HG03469 (cell line): Measurements from ENCODE around the gene VIM.
"Not testable (repeated sequence)": the region's sequence is repeated elsewhere in the genome, so short reads cannot be mapped to it uniquely, and the experiment has no call there.

ENCODE experiments used
- ATAC-seq: cut with Tn5 transposase; IDR thresholded peaks from one replicate; pipeline ENCODE4 v1.9.1; 2021; ENCODE audit warnings: mild to moderate bottlenecking, moderate library complexity, moderate number of reproducible peaks; ENCODE audit not compliant: unreplicated experiment

VIM gene

GRCh38 chr10:17231788-17232187, 3.7 kb downstream of the VIM start:
- ATAC-seq, result no peak

DNA sequence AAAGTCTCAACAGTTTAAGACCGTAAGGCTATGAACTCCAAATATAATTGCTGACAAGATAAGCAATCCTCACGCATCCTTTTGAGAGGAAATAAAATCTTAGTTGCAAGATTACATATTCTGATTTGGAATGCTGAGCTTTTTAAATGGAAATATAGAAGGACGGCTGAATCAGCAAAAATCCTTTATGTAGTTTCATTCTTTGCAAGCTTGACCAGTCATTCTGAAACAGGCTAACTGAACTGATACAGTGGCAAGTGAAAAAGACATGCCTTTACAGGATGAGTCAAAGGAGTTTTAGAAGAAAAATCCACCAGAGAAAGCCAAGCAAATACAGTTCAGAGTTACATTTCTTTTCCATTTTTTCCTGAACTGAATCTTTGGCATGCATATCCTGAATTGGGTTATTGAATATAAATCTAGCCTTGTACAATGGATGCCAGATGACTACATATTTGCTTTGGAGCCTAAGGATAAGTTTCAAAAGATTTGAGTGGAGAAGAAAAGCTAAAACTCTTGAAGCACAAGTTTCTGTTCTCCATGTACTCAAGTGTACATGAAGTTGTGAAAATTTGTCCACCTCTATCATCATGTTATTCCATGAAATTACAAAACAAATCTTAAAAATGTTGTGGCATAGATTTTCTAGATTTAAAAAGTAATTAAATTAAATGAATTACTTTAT, 4.4 kb downstream of the VIM start:
- peak; percentile 20 for ATAC-seq

DNA sequence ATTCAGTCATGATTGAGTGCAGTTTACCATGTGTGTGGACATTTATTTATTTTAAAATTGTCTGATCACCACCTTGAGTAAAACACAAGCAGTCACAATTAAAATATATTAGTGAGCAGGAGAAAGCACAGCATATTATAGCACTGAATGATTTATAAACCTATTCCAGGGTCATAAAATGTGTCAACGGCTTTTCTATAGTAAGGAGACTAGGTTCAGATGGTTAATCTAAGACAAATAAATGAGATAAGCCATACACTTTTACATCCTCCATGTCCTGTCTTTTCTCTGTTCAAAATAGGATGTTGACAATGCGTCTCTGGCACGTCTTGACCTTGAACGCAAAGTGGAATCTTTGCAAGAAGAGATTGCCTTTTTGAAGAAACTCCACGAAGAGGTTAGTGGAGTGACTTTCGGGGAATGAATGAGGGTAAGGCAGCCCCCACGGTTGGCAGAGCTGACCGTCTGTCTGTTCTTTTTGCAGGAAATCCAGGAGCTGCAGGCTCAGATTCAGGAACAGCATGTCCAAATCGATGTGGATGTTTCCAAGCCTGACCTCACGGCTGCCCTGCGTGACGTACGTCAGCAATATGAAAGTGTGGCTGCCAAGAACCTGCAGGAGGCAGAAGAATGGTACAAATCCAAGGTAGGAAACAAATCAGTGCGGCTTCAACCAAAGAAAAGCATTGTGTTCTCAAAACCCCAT, 5.4 kb downstream of the VIM start:
- no peak for ATAC-seq

GRCh38 chr10:17234431-17234945, 6.4 kb downstream of the VIM start:
- ATAC-seq, result no peak

- ATAC-seq, result no peak
Observed at GRCh38 chr10:17235136-17235535, 7.1 kb downstream of the VIM start.

DNA sequence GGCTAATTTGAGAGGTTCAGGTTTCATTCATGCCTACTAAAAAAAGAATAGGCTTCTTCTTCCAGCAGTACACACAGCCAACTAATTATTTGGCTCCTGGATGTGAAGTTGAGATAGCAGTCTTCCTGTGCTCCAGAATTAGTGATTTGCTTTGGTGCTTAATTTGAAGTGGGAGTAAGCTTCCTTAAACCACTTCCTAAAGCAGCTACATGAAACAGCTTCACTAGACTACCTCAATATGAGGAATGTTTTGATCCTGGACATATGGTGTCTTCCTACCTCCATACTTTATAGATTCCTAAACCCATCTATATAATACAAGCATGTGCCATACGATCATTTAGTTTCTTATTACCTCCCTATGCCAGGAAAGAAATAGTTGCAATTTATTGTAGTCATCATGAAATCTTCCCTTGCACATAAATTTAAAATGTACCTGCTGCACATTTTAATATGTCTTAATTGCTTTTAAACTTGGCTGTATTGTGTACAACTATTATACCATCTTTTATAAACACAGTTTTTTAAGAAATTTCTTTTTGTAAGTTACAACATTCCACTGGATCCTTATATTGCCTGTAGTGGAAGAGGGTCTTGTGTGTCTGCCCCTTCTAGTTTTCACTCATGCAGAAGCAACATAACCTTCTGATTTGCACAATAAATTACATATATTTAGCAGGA, 8.6 kb downstream of the VIM start:
- no peak for ATAC-seq

DNA sequence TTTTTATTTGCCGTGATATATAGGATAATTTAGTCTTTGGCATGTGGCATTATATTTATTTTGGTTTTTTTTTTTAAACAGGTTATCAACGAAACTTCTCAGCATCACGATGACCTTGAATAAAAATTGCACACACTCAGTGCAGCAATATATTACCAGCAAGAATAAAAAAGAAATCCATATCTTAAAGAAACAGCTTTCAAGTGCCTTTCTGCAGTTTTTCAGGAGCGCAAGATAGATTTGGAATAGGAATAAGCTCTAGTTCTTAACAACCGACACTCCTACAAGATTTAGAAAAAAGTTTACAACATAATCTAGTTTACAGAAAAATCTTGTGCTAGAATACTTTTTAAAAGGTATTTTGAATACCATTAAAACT, 9.1 kb downstream of the VIM start:
- no peak for ATAC-seq

- no peak for ATAC-seq
Observed at GRCh38 chr10:17237915-17238444, 9.9 kb downstream of the VIM start.

- ATAC-seq, result no peak
Observed at GRCh38 chr10:17238445-17239291, 10.6 kb downstream of the VIM start.

GRCh38 chr10:17239345-17240085, 11.5 kb downstream of the VIM start:
- no peak for ATAC-seq

DNA sequence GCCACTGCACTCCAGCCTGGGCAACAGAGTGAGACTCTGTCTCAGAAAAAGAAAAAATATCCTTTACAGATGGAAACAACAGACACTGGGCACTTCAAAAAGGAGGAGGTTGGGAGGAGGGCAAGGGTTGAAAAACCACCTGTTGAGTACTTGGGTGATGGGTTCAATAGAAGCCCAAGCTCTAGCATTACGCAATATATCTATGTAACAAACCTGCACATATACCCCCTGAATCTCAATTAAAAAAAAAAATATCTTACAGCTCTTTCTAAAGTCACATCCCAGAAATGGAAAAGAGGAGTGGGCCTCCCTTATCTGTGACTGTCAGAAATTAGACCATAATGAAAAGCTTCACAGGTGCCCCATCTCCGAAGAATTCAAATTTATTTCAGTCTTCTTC, 12.1 kb downstream of the VIM start:
- ATAC-seq, result no peak

- no peak for ATAC-seq
Observed at GRCh38 chr10:17240616-17241015, 12.6 kb downstream of the VIM start.

DNA sequence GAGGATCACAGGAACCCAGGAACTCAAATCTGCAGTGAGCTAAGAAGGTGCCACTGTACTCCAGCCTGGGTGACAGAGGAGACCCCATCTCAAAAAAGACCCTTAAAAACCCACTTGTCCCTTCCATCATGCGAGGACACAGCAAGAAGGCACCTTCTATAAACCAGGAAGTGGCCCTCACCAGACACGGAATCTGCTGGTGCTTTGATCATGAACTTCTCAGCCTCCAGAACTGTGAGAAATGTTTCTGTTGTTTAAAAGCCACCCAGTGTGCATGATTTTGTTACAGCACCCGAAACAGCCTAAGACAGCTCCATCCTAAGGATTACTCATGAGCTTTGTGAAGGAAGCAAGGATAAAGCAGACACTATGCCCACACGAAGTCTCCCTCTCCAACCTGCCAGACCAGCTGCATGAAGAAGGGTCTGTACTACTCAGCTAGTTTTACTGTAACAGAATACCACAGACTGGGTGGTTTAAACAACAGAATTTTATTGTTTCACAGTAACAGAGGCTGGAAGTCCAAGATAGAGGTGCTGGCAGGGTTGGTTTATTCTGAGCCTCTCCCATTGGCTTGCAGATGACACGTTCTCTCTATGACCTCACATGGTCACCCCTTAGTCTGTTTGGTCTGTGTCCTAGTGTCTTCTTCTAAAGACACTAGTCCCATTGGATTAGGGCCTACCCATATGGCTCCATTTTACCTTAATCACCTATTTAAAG, 13.7 kb downstream of the VIM start:
- ATAC-seq, result no peak

DNA sequence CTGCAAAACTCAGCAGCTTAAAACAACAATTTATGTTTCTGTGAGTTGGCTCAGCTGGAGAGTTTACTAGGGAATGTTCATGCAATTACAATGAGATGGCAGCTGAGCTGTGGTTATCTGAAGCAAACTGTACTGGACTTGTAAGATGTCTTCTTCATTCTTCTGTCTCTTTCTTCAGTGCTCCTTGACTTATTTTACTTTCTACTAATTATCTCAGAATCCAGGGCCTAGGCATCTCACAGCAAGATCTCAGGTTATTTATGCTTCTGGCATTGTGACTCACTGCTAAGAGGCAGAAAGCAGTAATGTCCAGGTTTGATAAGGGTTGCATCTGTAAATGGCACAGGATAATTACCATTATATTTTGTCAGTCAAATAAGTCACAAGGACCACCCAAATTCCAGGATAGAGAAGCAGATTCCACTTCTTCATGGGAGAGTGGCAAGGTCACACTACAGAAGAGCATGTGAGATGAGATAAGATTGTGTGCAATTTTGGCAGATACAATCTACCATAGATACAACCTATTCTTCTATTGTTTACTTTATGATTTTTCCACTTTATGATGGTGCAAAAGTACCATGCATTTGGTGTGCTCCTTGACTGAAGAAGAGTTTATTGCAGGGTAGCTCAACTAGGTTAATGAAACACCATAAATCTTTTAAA, 16.8 kb downstream of the VIM start:
- ATAC-seq, result no peak

- ATAC-seq, result no peak
Observed at GRCh38 chr10:17247210-17247609, 19.2 kb downstream of the VIM start.

GRCh38 chr10:17248964-17249363, 20.9 kb downstream of the VIM start:
- ATAC-seq, result no peak

DNA sequence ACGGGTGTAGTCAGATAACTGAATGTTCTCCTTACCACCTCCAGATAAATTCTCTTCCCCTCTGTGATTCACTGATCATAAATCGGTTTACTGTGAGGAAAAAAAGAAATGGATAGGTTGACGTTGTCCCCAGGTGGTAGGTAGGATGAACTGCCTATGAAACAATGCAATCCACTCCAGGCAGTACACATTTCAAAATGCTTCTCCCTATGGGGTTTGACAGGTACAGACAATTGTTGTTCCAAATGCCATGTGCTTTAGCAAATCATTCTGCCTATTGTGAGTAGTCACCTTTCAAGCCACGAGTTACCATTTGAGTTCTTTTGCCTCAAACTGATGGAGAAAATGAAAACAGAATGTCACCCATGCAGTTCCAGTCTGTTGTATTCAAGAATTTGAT, 21.8 kb downstream of the VIM start:
- no peak for ATAC-seq

DNA sequence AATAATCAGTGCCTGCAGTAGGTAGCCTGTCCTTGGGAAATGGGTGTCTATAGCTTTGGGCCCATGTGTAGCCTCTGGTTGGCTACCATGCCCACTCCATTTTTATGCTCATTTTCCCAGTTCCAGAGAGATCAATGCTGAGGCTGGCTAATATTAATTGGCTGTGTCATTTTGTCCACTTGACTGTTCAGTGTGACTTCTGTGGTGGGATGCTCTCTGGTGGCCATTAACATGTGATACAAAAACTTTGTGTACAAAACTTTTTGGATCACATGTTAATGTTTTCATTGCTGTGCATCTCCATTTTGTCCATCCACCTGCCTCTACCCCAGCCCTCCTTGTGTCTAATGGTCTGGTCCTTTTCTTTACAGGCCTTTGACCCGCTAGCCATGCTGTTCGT, 22.7 kb downstream of the VIM start:
- ATAC-seq, result no peak

DNA sequence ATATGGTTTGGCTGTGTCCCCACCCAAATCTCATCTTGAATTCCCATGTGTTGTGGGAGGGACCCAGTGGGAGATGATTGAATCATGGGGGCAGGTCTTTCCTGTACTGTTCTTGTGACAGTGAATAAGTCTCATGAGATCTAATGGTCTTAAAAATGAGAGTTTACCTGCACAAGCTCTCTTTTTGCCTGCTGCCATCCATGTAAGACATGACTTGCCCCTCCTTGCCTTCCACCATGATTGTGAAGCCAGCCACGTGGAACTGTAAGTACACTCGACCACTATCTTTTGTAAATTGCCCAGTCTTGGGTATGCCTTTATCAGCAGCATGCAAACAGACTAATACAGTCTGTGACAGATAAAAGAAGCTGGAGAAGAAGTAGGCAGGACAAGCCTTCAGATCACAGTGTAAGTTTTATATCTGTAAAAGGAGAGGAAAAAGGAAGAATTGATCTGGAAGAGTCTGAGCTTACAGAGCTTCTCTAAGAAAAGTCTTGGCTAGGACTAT, 26.6 kb downstream of the VIM start:
- ATAC-seq, result not testable (repeated sequence)
